K562 (cell line): ENCODE measurements around the gene HSPA1L. TPM values are rescaled to one million over a fixed set of nuclear protein-coding genes. Genes with fewer than 3 reads are reported as not detected.
A peak's percentile ranks its signal among the peaks of the same experiment; 100 is the strongest.

Experiments
- CBFB ChIP-seq: sonication (generic); formaldehyde crosslinking; IDR thresholded peaks from 2 replicates; pipeline ENCODE4 v1.4.0; 2020; ENCODE audit warnings: mild to moderate bottlenecking, missing genetic modification reagents
- FOXK2 ChIP-seq, 2 experiments: fragments of 450-650 bp; IDR thresholded peaks in 1 of 2; conservative IDR thresholded peaks in 1 of 2; 2 replicates each; pipeline ENCODE4 v1.6.1; 2016; ENCODE audit warnings: low read depth in 2 of 2, mild to moderate bottlenecking in 1 of 2
- FOXM1 ChIP-seq, 2 experiments: fragments of 450-650 bp in 1 of 2; sonication (generic) in 1 of 2; formaldehyde crosslinking in 1 of 2; IDR thresholded peaks; 2 replicates each; pipeline versions ENCODE4 v1.6.1 to v1.9.0; 2017 to 2022; ENCODE audit warnings: low read depth in 2 of 2, mild to moderate bottlenecking in 2 of 2, missing genetic modification reagents in 1 of 2, moderate library complexity in 1 of 2
- GABPA ChIP-seq: fragments of 200-800 bp; sonication (Bioruptor generic); conservative IDR thresholded peaks from 2 replicates; pipeline ENCODE4 v1.6.1; 2016; ENCODE audit warnings: low read depth, missing genetic modification characterization, missing compliant biosample characterization
- GATAD2B ChIP-seq: fragments of 450-650 bp; IDR thresholded peaks from 2 replicates; pipeline ENCODE4 v1.6.1; 2017; ENCODE audit warnings: mild to moderate bottlenecking, borderline replicate concordance
- HDAC3 ChIP-seq: fragments of 450-650 bp; IDR thresholded peaks from 2 replicates; pipeline ENCODE4 v1.6.1; 2018; ENCODE audit warnings: borderline replicate concordance, mild to moderate bottlenecking, moderate library complexity; ENCODE audit not compliant: partially characterized antibody
- HNRNPUL1 ChIP-seq: fragments of 200-400 bp; formaldehyde crosslinking; IDR thresholded peaks from 2 replicates; pipeline ENCODE4 v1.6.1; 2017; ENCODE audit warnings: low read length
- MEF2D ChIP-seq: conservative IDR thresholded peaks from 2 replicates; pipeline ENCODE4 v1.6.1; 2016; ENCODE audit warnings: low read depth, missing genetic modification characterization, missing compliant biosample characterization
- RBM34 ChIP-seq: fragments of 200-400 bp; formaldehyde crosslinking; IDR thresholded peaks from 2 replicates; pipeline ENCODE4 v1.6.1; 2018; ENCODE audit warnings: low read length, borderline replicate concordance; ENCODE audit not compliant: insufficient read depth
- SMAD4 ChIP-seq: fragments of 250-450 bp; sonication (Bioruptor Pico); conservative IDR thresholded peaks from 2 replicates; pipeline ENCODE4 v1.8.0; 2021; ENCODE audit warnings: inconsistent platforms, mild to moderate bottlenecking, moderate library complexity
- STAT5B ChIP-seq: fragments of 250-450 bp; sonication (Bioruptor Pico); IDR thresholded peaks from 2 replicates; pipeline ENCODE4 v1.8.0; 2021; ENCODE audit warnings: mild to moderate bottlenecking, inconsistent platforms
- ZKSCAN3 ChIP-seq: fragments of 250-450 bp; sonication (Bioruptor Pico); IDR thresholded peaks from 2 replicates; pipeline ENCODE4 v1.4.0; 2020
- ZNF76 ChIP-seq: fragments of 250-450 bp; sonication (Bioruptor Pico); IDR thresholded peaks from 2 replicates; pipeline ENCODE4 v1.4.0; 2020; ENCODE audit warnings: mild to moderate bottlenecking, moderate library complexity, borderline replicate concordance
- polyA plus RNA-seq, 8 experiments: library from polyadenylated mRNA; depleted of rRNA in 4 of 8; stranded (reverse) in 5 of 8; unstranded in 3 of 8; fragments of >200 nt; fragmentation: Nextera tagmentation in 2 of 8; fragmentation: Illumina TruSeq in 1 of 8; extraction: Ambion mirVana in 2 of 8; extraction: Trizol in 1 of 8; gene quantifications; 2 replicates each; pipeline versions ENCODE4 v1.2.1 to v1.2.3, GENCODE V29; 2011 to 2014; ENCODE audit warnings: inconsistent platforms in 1 of 8, missing spikeins in 1 of 8
- total RNA-seq, 7 experiments: library from RNA; depleted of rRNA in 6 of 7; stranded (reverse); fragments of >200 nt in 6 of 7; fragmentation: Illumina TruSeq in 2 of 7; extraction: Trizol in 2 of 7; gene quantifications; 2 replicates each; pipeline versions ENCODE4 v1.2.1 to v1.2.3, GENCODE V29; 2011 to 2021; ENCODE audit warnings: low replicate concordance in 1 of 7
- TF ChIP-seq, protein P1 (sequence below): sonication (generic); formaldehyde crosslinking; IDR thresholded peaks from 2 replicates; pipeline ENCODE4 v1.8.1; 2023; ENCODE audit warnings: mild to moderate bottlenecking, missing genetic modification reagents
- TF ChIP-seq, protein P2 (sequence below): fragments of 450-650 bp; IDR thresholded peaks from 2 replicates; pipeline ENCODE4 v1.6.1; 2016; ENCODE audit warnings: borderline replicate concordance
- TF ChIP-seq, protein P3 (sequence below), 2 experiments: fragments of 450-650 bp; IDR thresholded peaks; 2 replicates each; pipeline ENCODE4 v1.6.1; 2018; ENCODE audit warnings: mild to moderate bottlenecking in 2 of 2, low read depth in 1 of 2; ENCODE audit not compliant: partially characterized antibody in 2 of 2

Gene HSPA1L
- total and polyA plus RNA-seq, 9 of the 15 experiments (the other 6 are each of a cell fraction or from before 2014, with no cell fraction given) = 0.14 to 2.1 (median 1.3) TPM

DNA sequence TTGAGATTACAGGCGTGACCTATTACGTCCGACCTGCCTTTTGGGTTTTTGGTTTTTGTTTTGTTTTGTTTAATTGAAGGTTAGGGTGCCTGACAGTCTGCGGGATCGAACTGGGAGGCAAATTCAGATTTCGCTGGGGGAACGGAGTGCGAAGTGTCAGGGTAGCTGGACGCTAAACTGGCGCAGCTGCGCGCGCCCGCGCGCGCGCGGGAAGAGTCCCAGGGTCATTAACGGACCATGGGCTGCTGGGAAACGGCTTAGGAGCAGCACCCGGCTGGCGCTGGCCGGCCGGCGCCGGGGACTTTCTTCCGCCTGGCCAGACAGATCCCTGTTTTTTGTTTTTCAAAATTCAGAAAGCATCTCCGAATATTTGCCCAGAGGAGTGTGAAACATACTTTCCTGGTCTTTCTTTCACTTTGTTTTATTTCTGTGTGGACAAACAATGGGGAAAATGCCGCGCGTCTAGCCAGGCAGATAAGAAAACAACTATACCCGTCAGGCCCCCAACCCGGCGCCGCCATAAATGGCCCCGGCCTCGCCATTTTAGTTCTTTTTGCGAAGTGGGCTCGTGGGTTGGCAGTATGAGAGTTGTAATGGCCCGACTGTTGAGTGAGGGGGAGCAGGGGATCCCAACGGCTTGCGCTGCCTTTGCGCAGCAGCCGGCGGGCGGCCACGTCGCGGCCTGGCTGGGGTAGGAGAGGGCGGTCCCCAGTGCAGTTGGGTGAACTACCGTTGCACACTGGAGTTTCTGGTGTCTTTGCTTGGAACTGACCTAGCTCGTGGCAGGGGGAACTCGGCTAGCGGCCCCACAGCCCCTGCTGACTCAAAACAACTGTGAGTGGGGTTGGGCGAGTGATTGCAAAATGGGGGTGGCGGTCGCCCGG lies 19.5 kb upstream of the HSPA1L start (continued):
- TF ChIP-seq ZNF76 (peak; percentile 94), HNRNPUL1 (no peak), CBFB (peak; percentile 94), HDAC3 (no peak), STAT5B (CRISPR knock-in tag) (no peak), FOXM1 (IDR thresholded peaks at IDR 0.05; ENCODE audit: low read depth) (peak; percentile 75; the same call in 1 of the 2 replicates), FOXM1 (CRISPR knock-in tag; IDR thresholded peaks at IDR 0.05; ENCODE audit: low read depth) (peak; percentile 95; the same call in 1 of the 2 replicates), MEF2D (tag) (peak; percentile 90), FOXK2 (conservative IDR thresholded peaks at IDR 0.05 in 1 of 2, IDR thresholded peaks at IDR 0.05 in 1 of 2; ENCODE audit: low read depth in 2 of 2) (peak; percentile 54 to 82; a peak in 3 of 4 replicates), RBM34 (no peak), ZKSCAN3 (no peak), GATAD2B (no peak), GABPA (tag) (no peak), SMAD4 (peak; percentile 97)
- TF ChIP-seq, protein P1, sequence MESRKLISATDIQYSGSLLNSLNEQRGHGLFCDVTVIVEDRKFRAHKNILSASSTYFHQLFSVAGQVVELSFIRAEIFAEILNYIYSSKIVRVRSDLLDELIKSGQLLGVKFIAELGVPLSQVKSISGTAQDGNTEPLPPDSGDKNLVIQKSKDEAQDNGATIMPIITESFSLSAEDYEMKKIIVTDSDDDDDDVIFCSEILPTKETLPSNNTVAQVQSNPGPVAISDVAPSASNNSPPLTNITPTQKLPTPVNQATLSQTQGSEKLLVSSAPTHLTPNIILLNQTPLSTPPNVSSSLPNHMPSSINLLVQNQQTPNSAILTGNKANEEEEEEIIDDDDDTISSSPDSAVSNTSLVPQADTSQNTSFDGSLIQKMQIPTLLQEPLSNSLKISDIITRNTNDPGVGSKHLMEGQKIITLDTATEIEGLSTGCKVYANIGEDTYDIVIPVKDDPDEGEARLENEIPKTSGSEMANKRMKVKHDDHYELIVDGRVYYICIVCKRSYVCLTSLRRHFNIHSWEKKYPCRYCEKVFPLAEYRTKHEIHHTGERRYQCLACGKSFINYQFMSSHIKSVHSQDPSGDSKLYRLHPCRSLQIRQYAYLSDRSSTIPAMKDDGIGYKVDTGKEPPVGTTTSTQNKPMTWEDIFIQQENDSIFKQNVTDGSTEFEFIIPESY (CRISPR knock-in tag) = 0 out of 2 replicates have a peak, but pooled peaks have one; percentile 3
- TF ChIP-seq, protein P2, sequence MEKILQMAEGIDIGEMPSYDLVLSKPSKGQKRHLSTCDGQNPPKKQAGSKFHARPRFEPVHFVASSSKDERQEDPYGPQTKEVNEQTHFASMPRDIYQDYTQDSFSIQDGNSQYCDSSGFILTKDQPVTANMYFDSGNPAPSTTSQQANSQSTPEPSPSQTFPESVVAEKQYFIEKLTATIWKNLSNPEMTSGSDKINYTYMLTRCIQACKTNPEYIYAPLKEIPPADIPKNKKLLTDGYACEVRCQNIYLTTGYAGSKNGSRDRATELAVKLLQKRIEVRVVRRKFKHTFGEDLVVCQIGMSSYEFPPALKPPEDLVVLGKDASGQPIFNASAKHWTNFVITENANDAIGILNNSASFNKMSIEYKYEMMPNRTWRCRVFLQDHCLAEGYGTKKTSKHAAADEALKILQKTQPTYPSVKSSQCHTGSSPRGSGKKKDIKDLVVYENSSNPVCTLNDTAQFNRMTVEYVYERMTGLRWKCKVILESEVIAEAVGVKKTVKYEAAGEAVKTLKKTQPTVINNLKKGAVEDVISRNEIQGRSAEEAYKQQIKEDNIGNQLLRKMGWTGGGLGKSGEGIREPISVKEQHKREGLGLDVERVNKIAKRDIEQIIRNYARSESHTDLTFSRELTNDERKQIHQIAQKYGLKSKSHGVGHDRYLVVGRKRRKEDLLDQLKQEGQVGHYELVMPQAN = peak; percentile 93
- TF ChIP-seq, protein P3, sequence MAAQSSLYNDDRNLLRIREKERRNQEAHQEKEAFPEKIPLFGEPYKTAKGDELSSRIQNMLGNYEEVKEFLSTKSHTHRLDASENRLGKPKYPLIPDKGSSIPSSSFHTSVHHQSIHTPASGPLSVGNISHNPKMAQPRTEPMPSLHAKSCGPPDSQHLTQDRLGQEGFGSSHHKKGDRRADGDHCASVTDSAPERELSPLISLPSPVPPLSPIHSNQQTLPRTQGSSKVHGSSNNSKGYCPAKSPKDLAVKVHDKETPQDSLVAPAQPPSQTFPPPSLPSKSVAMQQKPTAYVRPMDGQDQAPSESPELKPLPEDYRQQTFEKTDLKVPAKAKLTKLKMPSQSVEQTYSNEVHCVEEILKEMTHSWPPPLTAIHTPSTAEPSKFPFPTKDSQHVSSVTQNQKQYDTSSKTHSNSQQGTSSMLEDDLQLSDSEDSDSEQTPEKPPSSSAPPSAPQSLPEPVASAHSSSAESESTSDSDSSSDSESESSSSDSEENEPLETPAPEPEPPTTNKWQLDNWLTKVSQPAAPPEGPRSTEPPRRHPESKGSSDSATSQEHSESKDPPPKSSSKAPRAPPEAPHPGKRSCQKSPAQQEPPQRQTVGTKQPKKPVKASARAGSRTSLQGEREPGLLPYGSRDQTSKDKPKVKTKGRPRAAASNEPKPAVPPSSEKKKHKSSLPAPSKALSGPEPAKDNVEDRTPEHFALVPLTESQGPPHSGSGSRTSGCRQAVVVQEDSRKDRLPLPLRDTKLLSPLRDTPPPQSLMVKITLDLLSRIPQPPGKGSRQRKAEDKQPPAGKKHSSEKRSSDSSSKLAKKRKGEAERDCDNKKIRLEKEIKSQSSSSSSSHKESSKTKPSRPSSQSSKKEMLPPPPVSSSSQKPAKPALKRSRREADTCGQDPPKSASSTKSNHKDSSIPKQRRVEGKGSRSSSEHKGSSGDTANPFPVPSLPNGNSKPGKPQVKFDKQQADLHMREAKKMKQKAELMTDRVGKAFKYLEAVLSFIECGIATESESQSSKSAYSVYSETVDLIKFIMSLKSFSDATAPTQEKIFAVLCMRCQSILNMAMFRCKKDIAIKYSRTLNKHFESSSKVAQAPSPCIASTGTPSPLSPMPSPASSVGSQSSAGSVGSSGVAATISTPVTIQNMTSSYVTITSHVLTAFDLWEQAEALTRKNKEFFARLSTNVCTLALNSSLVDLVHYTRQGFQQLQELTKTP (IDR thresholded peaks at IDR 0.05; ENCODE audit: low read depth in 1 of 2, partially characterized antibody in 2 of 2) = peak; percentile 83 to 84
